IMR-90 (cell line): ENCODE measurements around the gene SLAMF9. TPM values are rescaled to one million over a fixed set of nuclear protein-coding genes. Genes with fewer than 3 reads are reported as not detected.

Source experiments
- ATAC-seq: fragments of 200-7000 bp; cut with Tn5 transposase; 2 replicates; pipeline ENCODE4 v1.9.1; 2020; ENCODE audit warnings: low read depth, mild to moderate bottlenecking, moderate library complexity
- BruUV-seq: library from RNA; stranded (reverse); fragments of 400-500 nt; replicated peaks from 2 replicates; lab custom pipeline; 2021; lab: Mats Ljungman, UMichigan
- CTCF ChIA-PET: fragments of 300-600 bp; formaldehyde crosslinking; extraction: SDS; loops from one replicate; lab custom pipeline; 2021; ENCODE audit warnings: antibody characterized with exemption; lab: Yijun Ruan, JAX
- POLR2A ChIA-PET: fragments of 300-600 bp; sonication (Branson Sonifier 250); formaldehyde crosslinking; loops from one replicate; lab custom pipeline; 2022; ENCODE audit warnings: antibody characterized with exemption; ENCODE audit not compliant: unreplicated experiment; lab: Charles Lee
- DNase-seq: peaks from one replicate; pipeline ENCODE4 v3.0.0; 2013
- H2AFZ ChIP-seq: replicated peaks from 2 replicates; pipeline ENCODE3; 2013; ENCODE audit warnings: low read length, mild to moderate bottlenecking; ENCODE audit not compliant: poor library complexity
- H2AK5ac ChIP-seq: 2 replicates; pipeline ENCODE4 v1.6.1; 2013; ENCODE audit warnings: low read depth, low read length, inconsistent platforms
- H2AK9ac ChIP-seq: replicated peaks from 2 replicates; pipeline ENCODE3; 2013; ENCODE audit warnings: mild to moderate bottlenecking, low read depth, low read length, moderate library complexity; ENCODE audit not compliant: poor library complexity
- H2BK120ac ChIP-seq: 2 replicates; pipeline ENCODE4 v1.6.1; 2013; ENCODE audit warnings: low read depth, low read length, inconsistent platforms
- H2BK15ac ChIP-seq: 3 replicates; pipeline ENCODE4 v1.6.1; 2013; ENCODE audit warnings: low read depth, low read length, inconsistent platforms
- H2BK20ac ChIP-seq: 2 replicates; pipeline ENCODE4 v1.6.1; 2013; ENCODE audit warnings: low read depth, mild to moderate bottlenecking, inconsistent platforms, low read length, moderate library complexity
- H2BK5ac ChIP-seq: 2 replicates; pipeline ENCODE4 v1.6.1; 2013; ENCODE audit warnings: mild to moderate bottlenecking, low read depth, low read length, inconsistent platforms; ENCODE audit not compliant: poor library complexity, severe bottlenecking
- H3K14ac ChIP-seq: replicated peaks from 2 replicates; pipeline ENCODE4 v1.6.1; 2013; ENCODE audit warnings: low read depth, low read length, inconsistent platforms
- H3K18ac ChIP-seq: 2 replicates; pipeline ENCODE4 v1.6.1; 2013; ENCODE audit warnings: low read depth, low read length, control low read depth
- H3K23ac ChIP-seq: 2 replicates; pipeline ENCODE4 v1.6.1; 2013; ENCODE audit warnings: low read depth, low read length, inconsistent platforms
- H3K27ac ChIP-seq: 2 replicates; pipeline ENCODE4 v1.5.1; 2013; ENCODE audit warnings: mild to moderate bottlenecking, control low read depth, low read length; ENCODE audit not compliant: insufficient read depth
- H3K27me3 ChIP-seq: 2 replicates; pipeline ENCODE4 v1.6.1; 2013; ENCODE audit warnings: low read length; ENCODE audit not compliant: control insufficient read depth, insufficient read depth
- H3K36me3 ChIP-seq: 2 replicates; pipeline ENCODE4 v1.6.1; 2013; ENCODE audit warnings: low read length, mixed read lengths; ENCODE audit not compliant: control insufficient read depth, insufficient read depth
- H3K4ac ChIP-seq: 2 replicates; pipeline ENCODE4 v1.6.1; 2013; ENCODE audit warnings: low read depth, low read length, inconsistent platforms
- H3K4me1 ChIP-seq: 2 replicates; pipeline ENCODE4 v1.6.1; 2013; ENCODE audit warnings: low read length, mixed read lengths; ENCODE audit not compliant: control insufficient read depth, insufficient read depth
- H3K4me2 ChIP-seq: 2 replicates; pipeline ENCODE4 v1.6.1; 2013; ENCODE audit warnings: low read depth, mild to moderate bottlenecking, control low read depth, low read length, moderate library complexity
- H3K4me3 ChIP-seq: 2 replicates; pipeline ENCODE4 v1.5.1; 2013; ENCODE audit warnings: low read depth, mild to moderate bottlenecking, control low read depth, low read length, moderate library complexity; ENCODE audit not compliant: insufficient read depth
- H3K56ac ChIP-seq: 2 replicates; pipeline ENCODE4 v1.6.1; 2013; ENCODE audit warnings: low read length, inconsistent platforms; ENCODE audit not compliant: insufficient read depth; ENCODE audit errors: extremely low read depth
- H3K79me1 ChIP-seq, 2 experiments: 2 replicates each; pipeline ENCODE4 v1.6.1; 2013; ENCODE audit warnings: low read length in 2 of 2, inconsistent platforms in 1 of 2, low read depth in 1 of 2
- H3K9ac ChIP-seq: 2 replicates; pipeline ENCODE4 v1.6.1; 2013; ENCODE audit warnings: low read depth, low read length, control low read depth
- H3K9me1 ChIP-seq: 2 replicates; pipeline ENCODE4 v1.6.1; 2013; ENCODE audit warnings: low read length, inconsistent platforms; ENCODE audit not compliant: insufficient read depth
- H3K9me3 ChIP-seq: 2 replicates; pipeline ENCODE4 v1.6.1; 2013; ENCODE audit warnings: low read length; ENCODE audit not compliant: control insufficient read depth, insufficient read depth
- H4K20me1 ChIP-seq: 2 replicates; pipeline ENCODE4 v1.6.1; 2013; ENCODE audit warnings: low read length, inconsistent platforms; ENCODE audit not compliant: insufficient read depth
- H4K5ac ChIP-seq: 2 replicates; pipeline ENCODE4 v1.6.1; 2013; ENCODE audit warnings: mild to moderate bottlenecking, low read depth, low read length, control low read depth
- H4K8ac ChIP-seq, 2 experiments: 2 replicates each; pipeline ENCODE4 v1.6.1; 2013; ENCODE audit warnings: low read depth in 2 of 2, low read length in 2 of 2, control low read depth in 1 of 2, inconsistent platforms in 1 of 2
- H4K91ac ChIP-seq: 2 replicates; pipeline ENCODE4 v1.6.1; 2013; ENCODE audit warnings: low read depth, low read length, inconsistent platforms; ENCODE audit not compliant: insufficient read depth
- BHLHE40 ChIP-seq: fragments of 150-350 bp; IDR thresholded peaks from 2 replicates; pipeline ENCODE4 v1.6.1; 2016; ENCODE audit warnings: mild to moderate bottlenecking, low read depth, low read length
- CEBPB ChIP-seq: IDR thresholded peaks from 2 replicates; pipeline ENCODE4 v1.6.1; 2012; ENCODE audit warnings: low read depth, low read length, improper control_type of control experiment
- CHD1 ChIP-seq: IDR thresholded peaks from 2 replicates; pipeline ENCODE4 v1.6.1; 2012; ENCODE audit warnings: low read depth, low read length, improper control_type of control experiment
- FOS ChIP-seq: fragments of 150-350 bp; IDR thresholded peaks from 2 replicates; pipeline ENCODE4 v1.6.1; 2016; ENCODE audit warnings: low read depth, low read length
- MAFK ChIP-seq: IDR thresholded peaks from 2 replicates; pipeline ENCODE4 v1.6.1; 2012; ENCODE audit warnings: low read depth, low read length, improper control_type of control experiment
- MAZ ChIP-seq: IDR thresholded peaks from 2 replicates; pipeline ENCODE4 v1.6.1; 2012; ENCODE audit warnings: low read depth, mild to moderate bottlenecking, low read length, improper control_type of control experiment, moderate library complexity, borderline replicate concordance
- MXI1 ChIP-seq: IDR thresholded peaks from 2 replicates; pipeline ENCODE4 v1.6.1; 2012; ENCODE audit warnings: low read depth, mild to moderate bottlenecking, low read length, moderate library complexity, borderline replicate concordance
- NFE2L2 ChIP-seq: fragments of 150-350 bp; IDR thresholded peaks from 2 replicates; pipeline ENCODE4 v1.6.1; 2016; ENCODE audit warnings: low read depth, mild to moderate bottlenecking, low read length
- POLR2A ChIP-seq: IDR thresholded peaks from 2 replicates; pipeline ENCODE4 v1.6.1; 2012; ENCODE audit warnings: mild to moderate bottlenecking, low read depth, low read length
- RAD21 ChIP-seq: IDR thresholded peaks from 2 replicates; pipeline ENCODE4 v1.6.1; 2012; ENCODE audit warnings: low read length, improper control_type of control experiment
- RCOR1 ChIP-seq: IDR thresholded peaks from 2 replicates; pipeline ENCODE4 v1.6.1; 2012; ENCODE audit warnings: mild to moderate bottlenecking, low read length, improper control_type of control experiment; ENCODE audit not compliant: insufficient replicate concordance
- RFX5 ChIP-seq: IDR thresholded peaks from 2 replicates; pipeline ENCODE4 v1.8.0; 2012; ENCODE audit warnings: low read depth, mild to moderate bottlenecking, low read length, moderate library complexity
- SMC3 ChIP-seq: fragments of 150-350 bp; IDR thresholded peaks from 2 replicates; pipeline ENCODE4 v1.6.1; 2016; ENCODE audit warnings: low read depth, mild to moderate bottlenecking, antibody characterized with exemption, low read length, moderate library complexity
- USF2 ChIP-seq: fragments of 150-350 bp; IDR thresholded peaks from 2 replicates; pipeline ENCODE4 v1.6.1; 2017; ENCODE audit warnings: mild to moderate bottlenecking, antibody characterized with exemption, low read length, low read depth
- WGBS, 2 experiments: methylation state at CpG; one replicate each; pipeline versions ENCODE4 v1.1.5 to v1.1.7; 2013; ENCODE audit warnings: missing lambda C conversion rate in 2 of 2; ENCODE audit not compliant: insufficient read length in 1 of 2; ENCODE audit errors: extremely low coverage in 2 of 2; 5-methylcytosine and 5-hydroxymethylcytosine counted together
- dilution Hi-C: fragments of 300-500 bp; cut with HindIII; formaldehyde crosslinking; loops from one replicate; pipeline ENCODE4 v1.14.3; 2018; ENCODE audit warnings: low sequenced_read_pairs; ENCODE audit not compliant: unreplicated experiment
- in situ Hi-C: fragments of 300-500 bp; cut with MboI; formaldehyde crosslinking; loops from 3 replicates; pipeline ENCODE4 v1.14.3; 2019; ENCODE audit warnings: low sequenced_read_pairs, inconsistent platforms, mixed read lengths
- intact Hi-C: fragments of 100-400 bp; cut with micrococcal nuclease; formaldehyde crosslinking; loops from 2 replicates; pipeline ENCODE4 v1.10.0; 2022
- polyA plus RNA-seq, 3 experiments: library from polyadenylated mRNA; depleted of rRNA; stranded (reverse); fragments of >200 nt; gene quantifications; 2 replicates each; pipeline ENCODE4 v1.2.3, GENCODE V29; 2012; ENCODE audit warnings: low replicate concordance in 1 of 3
- total RNA-seq: library from RNA; depleted of rRNA; stranded (reverse); fragments of >200 nt; gene quantifications from 2 replicates; pipeline ENCODE4 v1.2.3, GENCODE V29; 2012
- TF ChIP-seq, protein P1 (sequence below): fragments of 150-350 bp; IDR thresholded peaks from 2 replicates; pipeline ENCODE4 v1.6.1; 2016; ENCODE audit warnings: low read depth, mild to moderate bottlenecking, low read length, moderate library complexity, borderline replicate concordance
- TF ChIP-seq, protein P2 (sequence below): conservative IDR thresholded peaks from 2 replicates; pipeline ENCODE4 v1.5.1; 2012; ENCODE audit warnings: mild to moderate bottlenecking, low read depth, low read length, improper control_type of control experiment

Gene SLAMF9
- total and polyA plus RNA-seq, 2 of the 4 experiments (the other 2 are of a cell fraction): 0.18 to 0.67 TPM

DNA sequence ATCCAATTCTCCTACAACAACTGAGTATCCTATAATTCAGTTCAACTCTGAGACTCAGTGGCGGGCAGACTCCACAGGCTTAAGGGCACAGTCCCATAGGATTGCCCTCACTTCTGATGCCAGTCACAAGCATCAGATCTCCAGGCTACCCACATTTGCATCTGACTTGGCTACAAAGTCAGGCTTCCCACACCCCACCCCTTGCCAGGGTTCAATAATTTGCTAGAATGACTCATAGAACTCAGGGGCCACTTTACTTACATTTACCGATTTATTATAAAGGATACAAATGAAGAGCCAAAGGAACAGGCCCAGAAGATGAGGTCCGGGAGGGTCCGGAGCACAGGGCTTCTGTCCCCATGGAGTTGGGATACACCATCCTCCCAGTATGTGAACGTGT, 36.0 kb upstream of the SLAMF9 start:
- H2BK120ac ChIP-seq: no peak overlapping the region
- H3K14ac ChIP-seq: no peak overlapping the region
- no peaks in the 10 kb centered on the region for H3K79me1 ChIP-seq
- H3K4ac ChIP-seq: no peak overlapping the region
- H2AK5ac ChIP-seq: no peak overlapping the region
- H3K9me3 ChIP-seq: no peaks in the 10 kb centered on the region
- in situ Hi-C loops: no loop called here
- no CpG with 5 or more reads among the region's 5 CpGs for WGBS, 2 experiments
- H4K20me1 ChIP-seq: no peaks in the 10 kb centered on the region
- intact Hi-C loops: no loop called here
- no peak overlapping the region for H2AFZ ChIP-seq
- no peaks in the 10 kb centered on the region for H3K36me3 ChIP-seq
- no peak overlapping the region for H3K56ac ChIP-seq
- H3K4me1 ChIP-seq: peaks cover 2% of the 10 kb centered on the region; the same call in 1 of the 2 replicates
- H3K4me3 ChIP-seq: no peak overlapping the region
- no peak overlapping the region for H3K4me2 ChIP-seq
- H2AK9ac ChIP-seq: no peak overlapping the region
- H2BK5ac ChIP-seq: no peak overlapping the region
- H4K5ac ChIP-seq: no peak overlapping the region
- no peak overlapping the region for H3K27ac ChIP-seq
- no peak overlapping the region for H2BK15ac ChIP-seq
- no peaks in the 10 kb centered on the region for H3K9me1 ChIP-seq
- no peak overlapping the region for H3K23ac ChIP-seq
- TF ChIP-seq POLR2A (no peak), CEBPB (no peak), RAD21 (no peak), RCOR1 (no peak), MAFK (no peak), BHLHE40 (no peak), MAZ (no peak), MXI1 (no peak), NFE2L2 (no peak), RFX5 (no peak), USF2 (no peak), CHD1 (no peak), FOS (no peak), SMC3 (no peak)
- TF ChIP-seq, protein P1, sequence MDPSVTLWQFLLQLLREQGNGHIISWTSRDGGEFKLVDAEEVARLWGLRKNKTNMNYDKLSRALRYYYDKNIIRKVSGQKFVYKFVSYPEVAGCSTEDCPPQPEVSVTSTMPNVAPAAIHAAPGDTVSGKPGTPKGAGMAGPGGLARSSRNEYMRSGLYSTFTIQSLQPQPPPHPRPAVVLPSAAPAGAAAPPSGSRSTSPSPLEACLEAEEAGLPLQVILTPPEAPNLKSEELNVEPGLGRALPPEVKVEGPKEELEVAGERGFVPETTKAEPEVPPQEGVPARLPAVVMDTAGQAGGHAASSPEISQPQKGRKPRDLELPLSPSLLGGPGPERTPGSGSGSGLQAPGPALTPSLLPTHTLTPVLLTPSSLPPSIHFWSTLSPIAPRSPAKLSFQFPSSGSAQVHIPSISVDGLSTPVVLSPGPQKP: no peak
- TF ChIP-seq, protein P2, sequence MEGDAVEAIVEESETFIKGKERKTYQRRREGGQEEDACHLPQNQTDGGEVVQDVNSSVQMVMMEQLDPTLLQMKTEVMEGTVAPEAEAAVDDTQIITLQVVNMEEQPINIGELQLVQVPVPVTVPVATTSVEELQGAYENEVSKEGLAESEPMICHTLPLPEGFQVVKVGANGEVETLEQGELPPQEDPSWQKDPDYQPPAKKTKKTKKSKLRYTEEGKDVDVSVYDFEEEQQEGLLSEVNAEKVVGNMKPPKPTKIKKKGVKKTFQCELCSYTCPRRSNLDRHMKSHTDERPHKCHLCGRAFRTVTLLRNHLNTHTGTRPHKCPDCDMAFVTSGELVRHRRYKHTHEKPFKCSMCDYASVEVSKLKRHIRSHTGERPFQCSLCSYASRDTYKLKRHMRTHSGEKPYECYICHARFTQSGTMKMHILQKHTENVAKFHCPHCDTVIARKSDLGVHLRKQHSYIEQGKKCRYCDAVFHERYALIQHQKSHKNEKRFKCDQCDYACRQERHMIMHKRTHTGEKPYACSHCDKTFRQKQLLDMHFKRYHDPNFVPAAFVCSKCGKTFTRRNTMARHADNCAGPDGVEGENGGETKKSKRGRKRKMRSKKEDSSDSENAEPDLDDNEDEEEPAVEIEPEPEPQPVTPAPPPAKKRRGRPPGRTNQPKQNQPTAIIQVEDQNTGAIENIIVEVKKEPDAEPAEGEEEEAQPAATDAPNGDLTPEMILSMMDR: no peak
- no peak for ATAC-seq
- no peak overlapping the region for H3K9ac ChIP-seq
- peaks cover 6% of the 10 kb centered on the region for H3K27me3 ChIP-seq
- BruUV-seq: no TSS peak
- CTCF ChIA-PET: no interaction called here
- POLR2A ChIA-PET: no interaction called here
- H4K91ac ChIP-seq: no peak overlapping the region
- no peak for DNase-seq
- no peak overlapping the region for H4K8ac ChIP-seq
- H2BK20ac ChIP-seq: no peak overlapping the region
- dilution Hi-C loops: no loop called here
- no peak overlapping the region for H3K18ac ChIP-seq
